Karpas-422 (cell line): ENCODE measurements around the gene GAL3ST2. TPM values are rescaled to one million over a fixed set of nuclear protein-coding genes. Genes with fewer than 3 reads are reported as not detected.
"Not testable (repeated sequence)": the region's sequence is repeated elsewhere in the genome, so short reads cannot be mapped to it uniquely, and the experiment has no call there.

Source experiments
- DNase-seq: peaks from one replicate; pipeline ENCODE4 v3.0.0-alpha.2; 2015
- H2AFZ ChIP-seq: fragments of 200-600 bp; sonication (generic); 2 replicates; pipeline ENCODE4 v1.6.1; 2014; ENCODE audit warnings: antibody characterized with exemption, low read length, mixed read lengths
- H3K27ac ChIP-seq: fragments of 200-600 bp; sonication (generic); 2 replicates; pipeline ENCODE4 v1.5.1; 2014; ENCODE audit warnings: mild to moderate bottlenecking, low read length, moderate library complexity
- H3K27me3 ChIP-seq: fragments of 200-600 bp; sonication (generic); 2 replicates; pipeline ENCODE4 v1.6.1; 2014; ENCODE audit warnings: low read length, mixed read lengths
- H3K36me3 ChIP-seq: fragments of 200-600 bp; sonication (generic); 2 replicates; pipeline ENCODE4 v1.6.1; 2014; ENCODE audit warnings: low read length, mixed read lengths; ENCODE audit not compliant: insufficient read depth
- H3K4me1 ChIP-seq: fragments of 200-600 bp; sonication (generic); 2 replicates; pipeline ENCODE4 v1.6.1; 2014; ENCODE audit warnings: mild to moderate bottlenecking, low read length, mixed read lengths
- H3K4me2 ChIP-seq: fragments of 200-600 bp; sonication (generic); 2 replicates; pipeline ENCODE4 v1.6.1; 2014; ENCODE audit warnings: low read length, low read depth, mild to moderate bottlenecking; ENCODE audit not compliant: poor library complexity, severe bottlenecking
- H3K4me3 ChIP-seq: fragments of 200-600 bp; sonication (generic); 2 replicates; pipeline ENCODE4 v1.5.1; 2014; ENCODE audit warnings: mild to moderate bottlenecking, antibody characterized with exemption, low read length, mixed read lengths
- H3K79me2 ChIP-seq: fragments of 200-600 bp; sonication (generic); 2 replicates; pipeline ENCODE4 v1.6.1; 2014; ENCODE audit warnings: mild to moderate bottlenecking, low read length, mixed read lengths
- H3K9ac ChIP-seq: fragments of 200-600 bp; sonication (generic); 2 replicates; pipeline ENCODE4 v1.6.0; 2014; ENCODE audit warnings: low read length
- H3K9me2 ChIP-seq: fragments of 200-600 bp; sonication (generic), shearing (Covaris generic); replicated peaks from 2 replicates; pipeline ENCODE4 v1.6.0; 2014; ENCODE audit warnings: mild to moderate bottlenecking, low read length, moderate library complexity; ENCODE audit not compliant: insufficient read depth
- H3K9me3 ChIP-seq: fragments of 300-700, 200-600 bp; sonication (generic); 2 replicates; pipeline ENCODE4 v1.6.1; 2014; ENCODE audit warnings: low read length, mixed read lengths
- H4K20me1 ChIP-seq: fragments of 200-600 bp; sonication (generic); 2 replicates; pipeline ENCODE4 v1.6.1; 2014; ENCODE audit warnings: mild to moderate bottlenecking, antibody characterized with exemption, low read length, low read depth; ENCODE audit not compliant: insufficient read depth
- total RNA-seq: library from RNA; depleted of rRNA; stranded (reverse); fragments of >200 nt; shearing (Covaris generic); gene quantifications from 2 replicates; pipeline ENCODE4 v1.2.3, GENCODE V29; 2014; ENCODE audit warnings: low replicate concordance

Gene GAL3ST2
- total RNA-seq, 1 experiment from 2014 or later: not detected

DNA sequence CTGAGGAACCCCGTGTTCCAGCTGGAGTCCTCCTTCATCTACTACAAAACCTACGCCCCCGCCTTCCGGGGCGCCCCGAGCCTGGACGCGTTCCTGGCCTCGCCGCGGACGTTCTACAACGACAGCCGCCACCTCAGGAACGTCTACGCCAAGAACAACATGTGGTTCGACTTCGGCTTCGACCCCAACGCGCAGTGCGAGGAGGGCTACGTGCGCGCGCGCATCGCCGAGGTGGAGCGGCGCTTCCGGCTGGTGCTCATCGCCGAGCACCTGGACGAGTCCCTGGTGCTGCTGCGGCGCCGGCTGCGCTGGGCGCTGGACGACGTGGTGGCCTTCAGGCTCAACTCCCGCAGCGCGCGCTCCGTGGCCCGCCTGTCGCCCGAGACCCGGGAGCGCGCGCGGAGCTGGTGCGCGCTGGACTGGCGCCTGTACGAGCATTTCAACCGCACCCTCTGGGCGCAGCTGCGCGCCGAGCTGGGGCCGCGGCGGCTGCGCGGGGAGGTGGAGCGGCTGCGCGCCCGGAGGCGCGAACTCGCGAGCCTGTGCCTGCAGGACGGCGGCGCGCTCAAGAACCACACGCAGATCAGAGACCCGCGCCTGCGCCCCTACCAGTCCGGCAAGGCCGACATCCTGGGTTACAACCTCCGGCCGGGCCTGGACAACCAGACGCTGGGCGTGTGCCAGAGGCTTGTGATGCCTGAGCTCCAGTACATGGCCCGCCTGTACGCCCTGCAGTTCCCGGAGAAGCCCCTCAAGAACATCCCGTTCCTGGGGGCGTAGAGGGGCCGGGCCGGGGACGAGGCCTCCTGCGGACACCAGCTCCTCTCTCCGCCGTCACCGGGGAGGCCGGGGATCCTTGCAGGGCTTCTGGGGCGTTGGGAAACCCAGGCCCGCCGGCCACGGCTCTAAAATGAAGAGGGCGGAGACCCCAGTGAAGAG lies 27.0 kb downstream of the GAL3ST2 start:
- no peak overlapping the region for H3K9ac ChIP-seq
- DNase-seq: no peak
- no peaks in the 10 kb centered on the region for H3K79me2 ChIP-seq

DNA sequence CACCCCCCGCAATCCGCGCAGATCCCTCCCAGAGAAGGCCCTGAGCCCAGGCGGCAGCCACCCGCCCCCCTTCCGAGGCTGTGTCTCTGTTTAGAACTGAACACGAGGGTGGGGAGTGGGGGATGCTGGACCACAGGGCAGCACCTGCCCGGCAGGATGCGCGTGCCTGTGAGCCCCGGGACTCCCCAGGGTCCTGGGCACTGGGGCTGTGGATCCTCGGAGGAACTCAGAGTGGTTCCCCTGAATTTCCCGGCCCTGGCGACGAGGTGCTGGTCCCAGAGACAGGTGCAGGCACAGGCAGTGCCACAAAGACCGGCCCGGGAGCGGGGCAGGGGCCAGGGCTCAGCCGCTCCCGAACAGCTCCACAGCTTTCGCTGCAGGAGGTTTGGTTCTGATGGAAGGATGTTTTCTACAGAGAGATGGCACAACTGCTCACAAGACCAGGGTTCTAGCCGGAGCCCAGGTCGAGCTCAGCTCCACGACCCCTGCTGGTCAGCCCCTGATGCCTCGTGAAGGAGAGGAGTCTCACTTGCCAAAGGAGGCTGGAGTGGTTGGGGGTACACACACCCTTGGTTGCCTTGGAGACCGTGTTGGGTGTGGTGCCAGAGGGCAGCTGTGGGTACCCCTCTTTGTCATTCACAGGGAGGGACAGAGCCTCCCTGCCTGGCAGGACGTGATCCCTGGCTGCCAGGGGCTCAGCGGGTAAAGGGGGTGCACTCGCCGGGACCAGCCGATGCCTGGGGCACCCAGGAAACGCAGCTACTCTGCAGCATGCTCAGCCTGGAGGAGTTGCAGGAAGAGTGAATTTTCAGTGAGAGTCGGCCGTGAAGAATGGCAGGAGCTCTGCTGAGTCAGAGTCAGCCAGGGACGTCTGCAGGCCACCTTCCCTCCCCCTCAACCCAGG lies 28.0 kb downstream of the GAL3ST2 start:
- no peaks in the 10 kb centered on the region for H3K36me3 ChIP-seq
- no peak overlapping the region for H3K4me3 ChIP-seq
- no peaks in the 10 kb centered on the region for H3K9me3 ChIP-seq
- H3K9me2 ChIP-seq: no peaks in the 10 kb centered on the region
- peak; percentile 69 for DNase-seq
- H3K27ac ChIP-seq: no peak overlapping the region
- no peaks in the 10 kb centered on the region for H3K4me1 ChIP-seq
- H3K79me2 ChIP-seq: no peaks in the 10 kb centered on the region
- H2AFZ ChIP-seq: no peak overlapping the region
- H3K4me2 ChIP-seq: no peak overlapping the region
- no peak overlapping the region for H3K9ac ChIP-seq
- no peaks in the 10 kb centered on the region for H3K27me3 ChIP-seq
- H4K20me1 ChIP-seq: no peaks in the 10 kb centered on the region

More for the DNA sequence above, 27.0 kb downstream of the GAL3ST2 start:
- H3K9me2 ChIP-seq: no peaks in the 10 kb centered on the region
- H3K4me3 ChIP-seq: no peak overlapping the region
- H3K4me2 ChIP-seq: no peak overlapping the region
- no peaks in the 10 kb centered on the region for H4K20me1 ChIP-seq
- no peaks in the 10 kb centered on the region for H3K27me3 ChIP-seq
- H3K9me3 ChIP-seq: no peaks in the 10 kb centered on the region
- no peak overlapping the region for H3K27ac ChIP-seq
- H2AFZ ChIP-seq: no peak overlapping the region
- no peaks in the 10 kb centered on the region for H3K4me1 ChIP-seq
- no peaks in the 10 kb centered on the region for H3K36me3 ChIP-seq

DNA sequence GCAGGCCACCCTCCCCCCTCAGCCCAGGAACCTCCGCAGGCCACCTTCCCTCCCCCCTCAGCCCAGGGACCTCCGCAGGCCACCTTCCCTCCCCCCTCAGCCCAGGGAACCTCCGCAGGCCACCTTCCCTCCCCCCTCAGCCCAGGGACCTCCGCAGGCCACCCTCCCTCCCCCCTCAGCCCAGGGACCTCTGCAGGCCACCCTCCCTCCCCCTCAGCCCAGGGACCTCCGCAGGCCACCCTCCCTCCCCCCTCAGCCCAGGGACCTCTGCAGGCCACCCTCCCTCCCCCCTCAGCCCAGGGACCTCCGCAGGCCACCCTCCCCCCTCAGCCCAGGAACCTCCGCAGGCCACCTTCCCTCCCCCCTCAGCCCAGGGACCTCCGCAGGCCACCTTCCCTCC lies 29.6 kb downstream of the GAL3ST2 start:
- not testable (repeated sequence) for H3K27ac ChIP-seq, H3K27me3 ChIP-seq, H3K9me3 ChIP-seq, H4K20me1 ChIP-seq, H3K9ac ChIP-seq, H3K36me3 ChIP-seq, H3K79me2 ChIP-seq, H3K9me2 ChIP-seq, H2AFZ ChIP-seq, DNase-seq, H3K4me1 ChIP-seq, H3K4me2 ChIP-seq, H3K4me3 ChIP-seq

DNA sequence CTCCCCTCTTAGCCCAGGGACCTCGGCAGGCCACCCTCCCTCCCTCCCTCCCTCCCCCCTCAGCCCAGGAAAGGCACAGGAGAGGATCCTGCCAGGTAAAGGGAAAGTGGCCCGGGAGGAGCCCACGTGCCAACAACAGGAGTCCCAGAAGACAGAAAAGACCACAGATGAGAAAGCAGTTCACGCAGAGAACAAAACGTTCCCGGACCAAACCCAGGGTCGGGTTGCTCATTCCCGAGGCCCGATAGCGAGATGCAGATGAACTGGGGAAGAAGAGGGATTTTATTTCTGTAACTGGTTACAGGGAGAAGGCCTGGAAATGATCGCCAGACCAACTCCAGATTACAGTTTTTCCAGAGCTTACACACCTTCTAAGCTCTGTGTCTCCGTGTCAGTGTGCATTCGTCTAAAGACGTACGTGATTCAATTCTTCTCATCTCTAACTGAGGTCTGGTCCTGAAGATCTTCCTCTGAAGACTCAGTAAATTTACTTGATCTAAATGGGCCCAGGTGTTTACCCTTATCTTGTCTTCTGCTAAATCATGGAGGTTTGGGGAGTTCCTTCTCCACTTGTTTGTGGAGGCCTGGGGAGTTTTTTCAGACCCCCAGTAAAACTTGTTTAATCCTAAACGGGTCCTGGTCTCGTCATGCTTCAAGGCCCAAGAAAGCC lies 31.6 kb downstream of the GAL3ST2 start:
- H3K79me2 ChIP-seq: no peaks in the 10 kb centered on the region

DNA sequence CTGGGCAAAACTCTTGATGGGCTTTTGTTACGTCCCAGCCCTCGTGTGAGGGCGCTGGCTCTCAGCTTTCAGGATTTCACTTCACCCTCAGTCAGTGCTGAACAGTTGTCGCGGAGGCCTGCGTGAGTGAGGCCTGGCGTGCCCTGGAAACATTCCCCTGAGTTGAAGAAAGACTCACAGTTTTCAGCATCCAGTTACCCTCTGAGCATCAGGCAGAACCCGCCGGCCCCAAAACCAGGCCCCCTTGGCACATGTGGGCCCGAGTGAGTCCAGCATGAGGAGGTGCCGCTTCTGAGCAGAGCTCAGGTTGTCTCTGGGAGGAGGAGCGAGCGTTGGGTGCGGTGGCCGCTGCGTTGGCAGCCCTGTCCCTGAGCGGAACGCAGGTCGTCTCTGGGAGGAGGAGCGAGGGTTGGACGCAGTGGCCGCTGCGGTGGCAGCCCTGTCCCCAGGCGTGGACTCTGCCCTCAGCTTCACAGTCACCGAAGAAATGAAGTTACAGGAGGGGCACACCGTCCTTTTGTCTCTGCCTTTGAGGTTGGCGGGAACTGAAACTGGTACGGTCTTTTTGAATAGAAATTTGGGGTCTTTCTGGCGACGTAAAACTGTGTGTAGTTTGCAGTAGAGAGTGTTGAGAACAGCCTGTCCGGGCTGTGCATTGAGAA lies 32.2 kb downstream of the GAL3ST2 start, which contains the start of gene NEU4:
NEU4 (plus strand) TSS at position 473 of the 662 bp plus-strand sequence. CDS start 5,292 bp downstream, outside the sequence.
- Histone ChIP-seq H3K36me3 (no peaks in the 10 kb centered on the region), H3K27me3 (no peaks in the 10 kb centered on the region), H3K79me2 (no peaks in the 10 kb centered on the region), H3K27ac (no peak within 1 kb of the TSS), H3K4me2 (no peak within 1 kb of the TSS), H3K4me3 (no peak within 1 kb of the TSS), H2AFZ (no peak within 1 kb of the TSS), H3K9ac (no peak within 1 kb of the TSS), H3K4me1 (no peaks in the 10 kb centered on the region), H3K9me3 (no peaks in the 10 kb centered on the region), H3K9me2 (no peaks in the 10 kb centered on the region), H4K20me1 (no peaks in the 10 kb centered on the region)
- no peak for DNase-seq

More for the DNA sequence above, 31.6 kb downstream of the GAL3ST2 start:
- Histone ChIP-seq H2AFZ (no peak overlapping the region), H3K4me1 (no peaks in the 10 kb centered on the region), H3K9me2 (no peaks in the 10 kb centered on the region), H3K9me3 (no peaks in the 10 kb centered on the region), H3K4me3 (no peak overlapping the region), H3K27ac (no peak overlapping the region), H4K20me1 (no peaks in the 10 kb centered on the region), H3K9ac (no peak overlapping the region), H3K27me3 (no peaks in the 10 kb centered on the region), H3K4me2 (no peak overlapping the region), H3K36me3 (no peaks in the 10 kb centered on the region)
- peak; percentile 44 for DNase-seq

DNA sequence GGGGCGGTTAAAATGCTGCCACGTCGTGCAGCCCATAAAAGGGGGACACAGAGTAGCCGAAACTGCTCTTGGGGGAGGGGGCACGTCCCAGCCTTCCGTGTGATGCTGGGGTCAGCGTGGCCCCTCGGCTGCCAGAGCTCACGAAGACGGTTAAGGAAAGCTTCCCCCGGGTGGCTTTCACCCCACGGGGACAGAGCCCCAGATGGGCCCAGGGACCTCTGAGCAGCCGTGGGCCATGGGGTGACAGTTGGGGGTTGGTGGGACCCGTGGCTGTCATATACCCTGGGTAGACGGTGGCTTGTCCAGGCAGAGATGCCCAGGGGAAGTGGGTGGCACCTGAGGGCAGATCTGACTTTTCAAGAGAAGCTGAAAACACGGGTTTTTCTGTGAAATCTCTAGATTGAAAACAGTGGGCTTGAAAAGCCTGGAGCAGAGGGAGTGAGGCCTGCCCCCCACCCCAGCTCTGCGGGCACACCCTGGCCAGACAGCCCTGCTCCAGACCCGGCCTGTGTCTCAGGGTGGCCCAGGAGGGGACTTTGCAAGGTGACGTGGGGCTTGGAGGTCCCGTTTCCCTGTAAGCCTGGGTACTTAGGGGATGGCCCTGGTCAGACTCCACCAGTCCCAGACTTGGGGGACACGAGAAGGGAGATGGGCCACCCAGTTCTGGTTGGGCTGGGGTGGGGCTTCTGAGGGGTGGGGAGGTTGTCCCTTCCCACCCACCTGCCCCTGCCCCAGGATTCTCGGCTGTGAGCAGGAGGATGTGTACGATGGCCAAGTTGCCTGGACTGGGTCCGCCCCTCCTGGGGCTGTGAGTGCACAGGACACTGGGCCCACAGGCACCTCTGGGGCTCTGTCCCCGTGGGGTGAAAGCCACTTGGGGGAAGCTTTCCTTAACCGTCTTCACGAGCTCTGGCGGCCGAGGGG lies 33.0 kb downstream of the GAL3ST2 start:
- DNase-seq: no peak
- H3K9me3 ChIP-seq: no peaks in the 10 kb centered on the region
- H2AFZ ChIP-seq: no peak overlapping the region
- no peaks in the 10 kb centered on the region for H3K36me3 ChIP-seq
- H3K9ac ChIP-seq: no peak overlapping the region
- no peak overlapping the region for H3K4me3 ChIP-seq
- no peaks in the 10 kb centered on the region for H4K20me1 ChIP-seq
- H3K4me2 ChIP-seq: no peak overlapping the region
- no peaks in the 10 kb centered on the region for H3K27me3 ChIP-seq
- H3K27ac ChIP-seq: no peak overlapping the region
- no peaks in the 10 kb centered on the region for H3K79me2 ChIP-seq
- H3K9me2 ChIP-seq: no peaks in the 10 kb centered on the region
- no peaks in the 10 kb centered on the region for H3K4me1 ChIP-seq
